ENCODE measurements around the gene DYNC1H1. TPM values are rescaled to one million over a fixed set of nuclear protein-coding genes. Genes with fewer than 3 reads are reported as not detected.

Gene DYNC1H1
- total and polyA plus RNA-seq, 2 experiments from 2014 or later: 179 to 635 TPM

DNA sequence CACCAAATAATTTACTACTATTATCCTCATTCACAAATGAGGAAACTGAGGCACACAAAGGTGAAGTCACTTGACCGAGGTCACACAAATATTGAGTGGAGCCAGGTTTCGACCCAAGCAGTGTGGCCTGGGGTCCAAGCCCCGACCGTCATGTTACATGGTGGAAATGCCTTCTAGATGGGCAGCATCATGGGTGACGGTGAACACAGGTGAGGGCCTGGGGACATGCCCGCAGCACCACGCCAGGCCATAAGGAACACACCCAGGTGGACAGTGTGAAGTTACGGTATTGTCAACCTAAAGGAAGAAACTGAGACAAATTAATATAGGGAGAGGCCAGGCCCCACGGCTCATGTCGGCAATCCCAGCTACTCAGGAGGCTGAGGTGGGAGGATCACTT is 35.3 kb upstream of the DYNC1H1 start:
- no peak overlapping the region for H3K4me2 ChIP-seq
- Mint-ChIP-seq H3K9me3 (no peaks in the 10 kb centered on the region), H3K36me3 (ENCODE audit: low read depth) (no peaks in the 10 kb centered on the region), H3K4me1 (no peaks in the 10 kb centered on the region), H3K4me3 (no peak overlapping the region), H3K27ac (no peak overlapping the region), H3K27me3 (ENCODE audit: insufficient read depth, low read depth, poor library complexity) (peaks cover under 1% of the 10 kb centered on the region)
- H3K27ac ChIP-seq (ENCODE audit: low read depth): no peak overlapping the region
- no peaks in the 10 kb centered on the region for H3K27me3 ChIP-seq (ENCODE audit: insufficient read depth)
- H3K9me2 ChIP-seq (ENCODE audit: insufficient read depth): no peaks in the 10 kb centered on the region
- TF ChIP-seq, protein P1, sequence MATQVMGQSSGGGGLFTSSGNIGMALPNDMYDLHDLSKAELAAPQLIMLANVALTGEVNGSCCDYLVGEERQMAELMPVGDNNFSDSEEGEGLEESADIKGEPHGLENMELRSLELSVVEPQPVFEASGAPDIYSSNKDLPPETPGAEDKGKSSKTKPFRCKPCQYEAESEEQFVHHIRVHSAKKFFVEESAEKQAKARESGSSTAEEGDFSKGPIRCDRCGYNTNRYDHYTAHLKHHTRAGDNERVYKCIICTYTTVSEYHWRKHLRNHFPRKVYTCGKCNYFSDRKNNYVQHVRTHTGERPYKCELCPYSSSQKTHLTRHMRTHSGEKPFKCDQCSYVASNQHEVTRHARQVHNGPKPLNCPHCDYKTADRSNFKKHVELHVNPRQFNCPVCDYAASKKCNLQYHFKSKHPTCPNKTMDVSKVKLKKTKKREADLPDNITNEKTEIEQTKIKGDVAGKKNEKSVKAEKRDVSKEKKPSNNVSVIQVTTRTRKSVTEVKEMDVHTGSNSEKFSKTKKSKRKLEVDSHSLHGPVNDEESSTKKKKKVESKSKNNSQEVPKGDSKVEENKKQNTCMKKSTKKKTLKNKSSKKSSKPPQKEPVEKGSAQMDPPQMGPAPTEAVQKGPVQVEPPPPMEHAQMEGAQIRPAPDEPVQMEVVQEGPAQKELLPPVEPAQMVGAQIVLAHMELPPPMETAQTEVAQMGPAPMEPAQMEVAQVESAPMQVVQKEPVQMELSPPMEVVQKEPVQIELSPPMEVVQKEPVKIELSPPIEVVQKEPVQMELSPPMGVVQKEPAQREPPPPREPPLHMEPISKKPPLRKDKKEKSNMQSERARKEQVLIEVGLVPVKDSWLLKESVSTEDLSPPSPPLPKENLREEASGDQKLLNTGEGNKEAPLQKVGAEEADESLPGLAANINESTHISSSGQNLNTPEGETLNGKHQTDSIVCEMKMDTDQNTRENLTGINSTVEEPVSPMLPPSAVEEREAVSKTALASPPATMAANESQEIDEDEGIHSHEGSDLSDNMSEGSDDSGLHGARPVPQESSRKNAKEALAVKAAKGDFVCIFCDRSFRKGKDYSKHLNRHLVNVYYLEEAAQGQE (IDR thresholded peaks at IDR 0.05; ENCODE audit: unreplicated experiment): no peak
- TF ChIP-seq CREB1 (CRISPR knock-in tag; IDR thresholded peaks at IDR 0.05; ENCODE audit: low read depth): no peak
- no peak for TF ChIP-seq POLR2AphosphoS5 (IDR thresholded peaks at IDR 0.05; ENCODE audit: low read depth)
- no peak for TF ChIP-seq EZH2 (IDR thresholded peaks at IDR 0.05; ENCODE audit: low read depth, unreplicated experiment)
- TF ChIP-seq, protein P2, sequence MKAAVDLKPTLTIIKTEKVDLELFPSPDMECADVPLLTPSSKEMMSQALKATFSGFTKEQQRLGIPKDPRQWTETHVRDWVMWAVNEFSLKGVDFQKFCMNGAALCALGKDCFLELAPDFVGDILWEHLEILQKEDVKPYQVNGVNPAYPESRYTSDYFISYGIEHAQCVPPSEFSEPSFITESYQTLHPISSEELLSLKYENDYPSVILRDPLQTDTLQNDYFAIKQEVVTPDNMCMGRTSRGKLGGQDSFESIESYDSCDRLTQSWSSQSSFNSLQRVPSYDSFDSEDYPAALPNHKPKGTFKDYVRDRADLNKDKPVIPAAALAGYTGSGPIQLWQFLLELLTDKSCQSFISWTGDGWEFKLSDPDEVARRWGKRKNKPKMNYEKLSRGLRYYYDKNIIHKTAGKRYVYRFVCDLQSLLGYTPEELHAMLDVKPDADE (IDR thresholded peaks at IDR 0.05): no peak
- TF ChIP-seq, protein P3, sequence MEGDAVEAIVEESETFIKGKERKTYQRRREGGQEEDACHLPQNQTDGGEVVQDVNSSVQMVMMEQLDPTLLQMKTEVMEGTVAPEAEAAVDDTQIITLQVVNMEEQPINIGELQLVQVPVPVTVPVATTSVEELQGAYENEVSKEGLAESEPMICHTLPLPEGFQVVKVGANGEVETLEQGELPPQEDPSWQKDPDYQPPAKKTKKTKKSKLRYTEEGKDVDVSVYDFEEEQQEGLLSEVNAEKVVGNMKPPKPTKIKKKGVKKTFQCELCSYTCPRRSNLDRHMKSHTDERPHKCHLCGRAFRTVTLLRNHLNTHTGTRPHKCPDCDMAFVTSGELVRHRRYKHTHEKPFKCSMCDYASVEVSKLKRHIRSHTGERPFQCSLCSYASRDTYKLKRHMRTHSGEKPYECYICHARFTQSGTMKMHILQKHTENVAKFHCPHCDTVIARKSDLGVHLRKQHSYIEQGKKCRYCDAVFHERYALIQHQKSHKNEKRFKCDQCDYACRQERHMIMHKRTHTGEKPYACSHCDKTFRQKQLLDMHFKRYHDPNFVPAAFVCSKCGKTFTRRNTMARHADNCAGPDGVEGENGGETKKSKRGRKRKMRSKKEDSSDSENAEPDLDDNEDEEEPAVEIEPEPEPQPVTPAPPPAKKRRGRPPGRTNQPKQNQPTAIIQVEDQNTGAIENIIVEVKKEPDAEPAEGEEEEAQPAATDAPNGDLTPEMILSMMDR (conservative IDR thresholded peaks at IDR 0.05; ENCODE audit: low read depth in 2 of 2): no peak
- TF ChIP-seq ZNF331 (CRISPR knock-in tag; IDR thresholded peaks at IDR 0.05; ENCODE audit: low read depth): no peak
- no peak for TF ChIP-seq EZH2phosphoT487 (IDR thresholded peaks at IDR 0.05; ENCODE audit: unreplicated experiment)
- TF ChIP-seq STAT1 (IDR thresholded peaks at IDR 0.05; ENCODE audit: unreplicated experiment): no peak
- TF ChIP-seq, protein P4, sequence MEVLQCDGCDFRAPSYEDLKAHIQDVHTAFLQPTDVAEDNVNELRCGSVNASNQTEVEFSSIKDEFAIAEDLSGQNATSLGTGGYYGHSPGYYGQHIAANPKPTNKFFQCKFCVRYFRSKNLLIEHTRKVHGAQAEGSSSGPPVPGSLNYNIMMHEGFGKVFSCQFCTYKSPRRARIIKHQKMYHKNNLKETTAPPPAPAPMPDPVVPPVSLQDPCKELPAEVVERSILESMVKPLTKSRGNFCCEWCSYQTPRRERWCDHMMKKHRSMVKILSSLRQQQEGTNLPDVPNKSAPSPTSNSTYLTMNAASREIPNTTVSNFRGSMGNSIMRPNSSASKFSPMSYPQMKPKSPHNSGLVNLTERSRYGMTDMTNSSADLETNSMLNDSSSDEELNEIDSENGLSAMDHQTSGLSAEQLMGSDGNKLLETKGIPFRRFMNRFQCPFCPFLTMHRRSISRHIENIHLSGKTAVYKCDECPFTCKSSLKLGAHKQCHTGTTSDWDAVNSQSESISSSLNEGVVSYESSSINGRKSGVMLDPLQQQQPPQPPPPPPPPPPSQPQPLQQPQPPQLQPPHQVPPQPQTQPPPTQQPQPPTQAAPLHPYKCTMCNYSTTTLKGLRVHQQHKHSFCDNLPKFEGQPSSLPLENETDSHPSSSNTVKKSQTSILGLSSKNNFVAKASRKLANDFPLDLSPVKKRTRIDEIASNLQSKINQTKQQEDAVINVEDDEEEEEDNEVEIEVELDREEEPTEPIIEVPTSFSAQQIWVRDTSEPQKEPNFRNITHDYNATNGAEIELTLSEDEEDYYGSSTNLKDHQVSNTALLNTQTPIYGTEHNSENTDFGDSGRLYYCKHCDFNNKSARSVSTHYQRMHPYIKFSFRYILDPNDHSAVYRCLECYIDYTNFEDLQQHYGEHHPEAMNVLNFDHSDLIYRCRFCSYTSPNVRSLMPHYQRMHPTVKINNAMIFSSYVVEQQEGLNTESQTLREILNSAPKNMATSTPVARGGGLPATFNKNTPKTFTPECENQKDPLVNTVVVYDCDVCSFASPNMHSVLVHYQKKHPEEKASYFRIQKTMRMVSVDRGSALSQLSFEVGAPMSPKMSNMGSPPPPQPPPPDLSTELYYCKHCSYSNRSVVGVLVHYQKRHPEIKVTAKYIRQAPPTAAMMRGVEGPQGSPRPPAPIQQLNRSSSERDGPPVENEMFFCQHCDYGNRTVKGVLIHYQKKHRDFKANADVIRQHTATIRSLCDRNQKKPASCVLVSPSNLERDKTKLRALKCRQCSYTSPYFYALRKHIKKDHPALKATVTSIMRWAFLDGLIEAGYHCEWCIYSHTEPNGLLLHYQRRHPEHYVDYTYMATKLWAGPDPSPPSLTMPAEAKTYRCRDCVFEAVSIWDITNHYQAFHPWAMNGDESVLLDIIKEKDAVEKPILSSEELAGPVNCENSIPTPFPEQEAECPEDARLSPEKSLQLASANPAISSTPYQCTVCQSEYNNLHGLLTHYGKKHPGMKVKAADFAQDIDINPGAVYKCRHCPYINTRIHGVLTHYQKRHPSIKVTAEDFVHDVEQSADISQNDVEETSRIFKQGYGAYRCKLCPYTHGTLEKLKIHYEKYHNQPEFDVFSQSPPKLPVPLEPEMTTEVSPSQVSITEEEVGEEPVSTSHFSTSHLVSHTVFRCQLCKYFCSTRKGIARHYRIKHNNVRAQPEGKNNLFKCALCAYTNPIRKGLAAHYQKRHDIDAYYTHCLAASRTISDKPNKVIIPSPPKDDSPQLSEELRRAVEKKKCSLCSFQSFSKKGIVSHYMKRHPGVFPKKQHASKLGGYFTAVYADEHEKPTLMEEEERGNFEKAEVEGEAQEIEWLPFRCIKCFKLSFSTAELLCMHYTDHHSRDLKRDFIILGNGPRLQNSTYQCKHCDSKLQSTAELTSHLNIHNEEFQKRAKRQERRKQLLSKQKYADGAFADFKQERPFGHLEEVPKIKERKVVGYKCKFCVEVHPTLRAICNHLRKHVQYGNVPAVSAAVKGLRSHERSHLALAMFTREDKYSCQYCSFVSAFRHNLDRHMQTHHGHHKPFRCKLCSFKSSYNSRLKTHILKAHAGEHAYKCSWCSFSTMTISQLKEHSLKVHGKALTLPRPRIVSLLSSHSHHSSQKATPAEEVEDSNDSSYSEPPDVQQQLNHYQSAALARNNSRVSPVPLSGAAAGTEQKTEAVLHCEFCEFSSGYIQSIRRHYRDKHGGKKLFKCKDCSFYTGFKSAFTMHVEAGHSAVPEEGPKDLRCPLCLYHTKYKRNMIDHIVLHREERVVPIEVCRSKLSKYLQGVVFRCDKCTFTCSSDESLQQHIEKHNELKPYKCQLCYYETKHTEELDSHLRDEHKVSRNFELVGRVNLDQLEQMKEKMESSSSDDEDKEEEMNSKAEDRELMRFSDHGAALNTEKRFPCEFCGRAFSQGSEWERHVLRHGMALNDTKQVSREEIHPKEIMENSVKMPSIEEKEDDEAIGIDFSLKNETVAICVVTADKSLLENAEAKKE (CRISPR knock-in tag; IDR thresholded peaks at IDR 0.05): no peak
- TF ChIP-seq JUNB (IDR thresholded peaks at IDR 0.05; ENCODE audit: unreplicated experiment): no peak
- TF ChIP-seq NANOG (IDR thresholded peaks at IDR 0.05; ENCODE audit: borderline replicate concordance): no peak
- TF ChIP-seq ZNF114 (CRISPR knock-in tag; IDR thresholded peaks at IDR 0.05): no peak
- no peaks in the 10 kb centered on the region for H3K79me2 ChIP-seq (replicated peaks; ENCODE audit: insufficient read depth)
- H3K4me1 ChIP-seq (ENCODE audit: insufficient read depth): no peaks in the 10 kb centered on the region
- no peak for DNase-seq (ENCODE audit: low spot score)
- no peaks in the 10 kb centered on the region for H3K36me3 ChIP-seq (ENCODE audit: insufficient read depth)
- H4K20me1 ChIP-seq (replicated peaks; ENCODE audit: insufficient read depth): 0 out of 2 replicates have a peak, but pooled peaks cover 7% of the 10 kb centered on the region
- H3K4me3 ChIP-seq: no peak overlapping the region
- no peak overlapping the region for H2AFZ ChIP-seq
- ATAC-seq: no peak
- H3F3A ChIP-seq (replicated peaks; ENCODE audit: low read depth): 0 out of 2 replicates have a peak, but pooled peaks cover 2% of the 10 kb centered on the region
